PFSK-1 (cell line): Measurements from ENCODE around the gene STAP2.

Experiments
- FOXP2 ChIP-seq: optimal IDR thresholded peaks from 2 replicates; pipeline ENCODE3; 2011; ENCODE audit warnings: borderline replicate concordance, control low read depth, inconsistent platforms; ENCODE audit not compliant: insufficient read depth; ENCODE audit errors: extremely low read length, extremely low read depth
- POLR2AphosphoS5 ChIP-seq: IDR thresholded peaks from 2 replicates; pipeline ENCODE4 v1.6.1; 2012; ENCODE audit warnings: low read depth, mild to moderate bottlenecking, control low read depth, low read length, moderate library complexity
- SIN3A ChIP-seq: IDR thresholded peaks from 2 replicates; pipeline ENCODE4 v1.6.1; 2012; ENCODE audit warnings: mild to moderate bottlenecking, low read length, moderate library complexity, borderline replicate concordance; ENCODE audit not compliant: insufficient read depth
- TAF1 ChIP-seq: IDR thresholded peaks from 2 replicates; pipeline ENCODE4 v1.6.1; 2012; ENCODE audit warnings: low read length, control low read depth, borderline replicate concordance; ENCODE audit not compliant: insufficient read depth
- TF ChIP-seq, protein P1 (sequence below), 2 experiments: IDR thresholded peaks; 2 replicates each; pipeline versions ENCODE4 v1.6.1 to v1.8.0; 2011 to 2012; ENCODE audit warnings: low read depth in 2 of 2, low read length in 2 of 2, control low read depth in 1 of 2, inconsistent platforms in 1 of 2, mild to moderate bottlenecking in 1 of 2, moderate library complexity in 1 of 2; ENCODE audit not compliant: insufficient read depth in 1 of 2

DNA sequence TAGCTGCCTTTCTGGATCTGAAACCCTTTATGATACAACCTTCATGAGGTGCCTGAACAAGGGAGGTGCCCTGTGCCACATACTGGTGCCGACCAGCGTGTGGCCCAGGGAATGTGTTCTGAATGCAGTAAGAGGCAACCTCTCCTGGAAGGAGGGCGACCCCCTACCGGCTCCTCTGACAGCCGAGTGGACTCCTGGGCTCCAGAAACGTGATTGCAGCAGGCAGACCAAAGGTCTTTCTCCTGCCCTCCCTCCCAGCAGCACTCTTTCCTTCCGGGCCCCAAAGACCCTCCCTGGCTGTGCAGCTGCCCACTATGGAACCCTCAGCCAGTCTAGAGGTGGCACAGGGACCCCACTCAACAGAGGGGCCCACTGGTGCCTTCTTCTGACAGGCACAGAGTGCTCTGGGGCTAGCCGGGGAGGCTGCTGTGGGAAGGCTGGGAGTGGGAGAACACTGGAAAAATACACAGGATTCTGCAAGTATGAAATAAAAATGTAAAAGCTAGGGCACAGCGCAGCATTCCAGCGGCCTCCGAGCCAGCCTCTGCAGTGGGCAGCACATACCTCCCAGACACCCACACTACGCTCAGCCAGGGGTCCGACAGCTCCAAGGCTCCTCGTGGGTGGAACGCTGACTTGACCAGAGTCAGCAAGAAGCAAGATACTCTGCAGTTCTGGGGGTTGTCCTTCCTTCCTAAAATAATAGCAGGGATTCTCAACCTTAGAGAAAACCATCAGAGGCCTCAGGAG lies 46.8 kb upstream of the STAP2 start:
- TF ChIP-seq TAF1 (no peak), POLR2AphosphoS5 (no peak), SIN3A (no peak), FOXP2 (no peak)
- TF ChIP-seq, protein P1, sequence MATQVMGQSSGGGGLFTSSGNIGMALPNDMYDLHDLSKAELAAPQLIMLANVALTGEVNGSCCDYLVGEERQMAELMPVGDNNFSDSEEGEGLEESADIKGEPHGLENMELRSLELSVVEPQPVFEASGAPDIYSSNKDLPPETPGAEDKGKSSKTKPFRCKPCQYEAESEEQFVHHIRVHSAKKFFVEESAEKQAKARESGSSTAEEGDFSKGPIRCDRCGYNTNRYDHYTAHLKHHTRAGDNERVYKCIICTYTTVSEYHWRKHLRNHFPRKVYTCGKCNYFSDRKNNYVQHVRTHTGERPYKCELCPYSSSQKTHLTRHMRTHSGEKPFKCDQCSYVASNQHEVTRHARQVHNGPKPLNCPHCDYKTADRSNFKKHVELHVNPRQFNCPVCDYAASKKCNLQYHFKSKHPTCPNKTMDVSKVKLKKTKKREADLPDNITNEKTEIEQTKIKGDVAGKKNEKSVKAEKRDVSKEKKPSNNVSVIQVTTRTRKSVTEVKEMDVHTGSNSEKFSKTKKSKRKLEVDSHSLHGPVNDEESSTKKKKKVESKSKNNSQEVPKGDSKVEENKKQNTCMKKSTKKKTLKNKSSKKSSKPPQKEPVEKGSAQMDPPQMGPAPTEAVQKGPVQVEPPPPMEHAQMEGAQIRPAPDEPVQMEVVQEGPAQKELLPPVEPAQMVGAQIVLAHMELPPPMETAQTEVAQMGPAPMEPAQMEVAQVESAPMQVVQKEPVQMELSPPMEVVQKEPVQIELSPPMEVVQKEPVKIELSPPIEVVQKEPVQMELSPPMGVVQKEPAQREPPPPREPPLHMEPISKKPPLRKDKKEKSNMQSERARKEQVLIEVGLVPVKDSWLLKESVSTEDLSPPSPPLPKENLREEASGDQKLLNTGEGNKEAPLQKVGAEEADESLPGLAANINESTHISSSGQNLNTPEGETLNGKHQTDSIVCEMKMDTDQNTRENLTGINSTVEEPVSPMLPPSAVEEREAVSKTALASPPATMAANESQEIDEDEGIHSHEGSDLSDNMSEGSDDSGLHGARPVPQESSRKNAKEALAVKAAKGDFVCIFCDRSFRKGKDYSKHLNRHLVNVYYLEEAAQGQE (IDR thresholded peaks at IDR 0.05; ENCODE audit: insufficient read depth in 1 of 2, low read depth in 2 of 2, low read length in 2 of 2): no peak
